GM18502 (cell line): ENCODE data around the gene TSC22D2.
A peak's percentile ranks its signal among the peaks of the same experiment; 100 is the strongest.

ENCODE experiments used
- ATAC-seq: cut with Tn5 transposase; IDR thresholded peaks from one replicate; pipeline ENCODE4 v1.9.1; 2021; ENCODE audit warnings: mild to moderate bottlenecking; ENCODE audit not compliant: unreplicated experiment, poor library complexity

The TSC22D2 gene

GRCh38 chr3:150408221-150409124 lies at the start of gene TSC22D2:
Gene TSC22D2, plus strand, starts transcription at chr3:150408298. Its CDS starts 1,053 bp downstream, at chr3:150409351.
- ATAC-seq = peak; percentile 66

- ATAC-seq = no peak
Observed at GRCh38 chr3:150359381-150359780, 48.7 kb upstream of the TSC22D2 start.

DNA sequence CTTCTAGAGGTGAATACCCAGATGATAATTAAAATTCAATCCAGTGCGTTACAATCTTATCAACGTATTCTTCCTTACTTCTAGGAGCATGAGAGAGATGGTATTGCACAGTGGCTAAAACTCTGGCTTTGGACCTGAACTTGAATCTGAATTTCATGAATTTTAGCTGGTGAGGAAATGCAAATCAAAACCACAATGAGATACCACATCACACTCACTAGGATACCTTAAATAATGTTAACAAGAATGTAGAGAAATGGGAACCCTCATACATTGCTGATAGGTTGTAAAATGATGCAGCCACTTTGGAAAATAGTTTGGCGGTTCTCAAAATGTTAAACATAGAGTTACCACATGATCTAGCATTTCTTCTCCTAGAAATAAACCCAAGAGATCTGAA lies 47.1 kb upstream of the TSC22D2 start:
- ATAC-seq = no peak

DNA sequence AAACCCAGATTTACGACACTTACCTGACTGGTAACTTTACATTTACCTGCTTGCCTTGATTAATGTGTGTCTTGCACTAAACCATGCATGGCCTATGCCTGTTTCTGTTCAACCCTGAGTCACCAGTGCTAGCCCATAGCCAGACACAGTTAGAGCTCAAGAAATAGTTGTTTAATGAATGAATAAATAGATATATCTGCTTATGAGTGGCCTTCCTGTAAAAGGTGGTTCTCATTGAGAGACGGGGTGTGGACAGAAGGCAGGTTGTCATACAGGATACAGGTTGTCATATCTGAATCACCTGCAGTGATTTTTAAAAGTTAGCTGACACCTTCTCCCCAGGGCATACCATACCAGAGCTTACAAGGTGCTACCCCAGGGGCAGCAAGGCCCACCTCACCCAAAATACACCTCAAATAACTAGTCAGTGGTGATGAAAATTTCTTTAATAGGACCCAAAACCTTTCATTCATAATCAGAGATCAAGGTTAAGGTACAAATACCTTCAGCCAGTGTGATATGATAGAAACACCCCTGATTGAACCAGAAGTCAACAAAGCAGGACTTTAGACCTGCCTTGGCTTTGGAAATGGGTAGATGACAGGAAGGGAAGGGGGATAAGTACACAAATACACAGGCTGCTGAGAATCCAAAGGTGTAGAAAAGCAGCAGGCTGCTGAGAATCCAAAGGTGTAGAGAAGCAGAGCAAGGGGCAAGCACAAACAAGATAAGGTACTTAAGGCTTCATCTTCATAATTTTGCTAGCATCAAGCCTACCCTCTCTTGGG lies 45.4 kb upstream of the TSC22D2 start:
- no peak for ATAC-seq

DNA sequence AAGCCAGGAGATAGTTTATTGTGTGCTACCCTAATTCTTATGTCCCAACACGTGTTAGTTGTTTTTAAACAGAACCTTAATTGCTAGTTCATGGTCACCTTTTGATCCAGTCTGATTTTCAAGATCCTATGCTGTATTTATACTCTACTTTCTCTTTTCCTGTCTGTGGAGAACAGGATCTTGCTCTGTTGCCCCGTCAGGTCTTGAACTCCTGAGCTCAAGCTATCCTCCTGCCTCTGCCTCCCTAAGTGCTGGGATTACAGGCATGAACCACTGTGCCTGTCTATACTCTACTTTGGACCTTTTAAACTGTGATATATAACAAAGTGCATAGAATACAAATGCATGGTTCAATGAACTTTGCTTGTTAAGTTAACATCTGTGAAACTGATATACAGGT lies 44.7 kb upstream of the TSC22D2 start:
- no peak for ATAC-seq

- ATAC-seq = peak; percentile 79
Observed at GRCh38 chr3:150365132-150365604, 42.9 kb upstream of the TSC22D2 start.

DNA sequence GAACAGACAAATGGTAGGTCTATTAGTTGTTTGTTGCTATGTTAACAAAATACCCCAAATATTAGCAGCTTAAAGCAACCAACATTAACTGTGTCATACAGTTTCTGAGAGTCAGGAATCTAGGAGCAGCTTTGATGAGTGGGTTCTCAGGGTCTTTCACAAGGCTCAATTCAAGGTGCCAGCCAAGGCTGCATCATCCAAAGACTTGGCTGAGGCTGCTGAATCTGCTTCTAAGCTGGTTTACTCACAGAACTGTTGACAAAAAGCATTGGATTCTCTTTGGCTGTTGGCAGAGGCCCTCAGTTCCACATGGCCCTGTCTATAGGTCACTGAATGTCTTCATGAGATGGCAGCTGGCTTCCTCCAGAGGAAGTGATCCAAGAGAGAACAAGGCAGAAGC lies 40.3 kb upstream of the TSC22D2 start:
- ATAC-seq = no peak

DNA sequence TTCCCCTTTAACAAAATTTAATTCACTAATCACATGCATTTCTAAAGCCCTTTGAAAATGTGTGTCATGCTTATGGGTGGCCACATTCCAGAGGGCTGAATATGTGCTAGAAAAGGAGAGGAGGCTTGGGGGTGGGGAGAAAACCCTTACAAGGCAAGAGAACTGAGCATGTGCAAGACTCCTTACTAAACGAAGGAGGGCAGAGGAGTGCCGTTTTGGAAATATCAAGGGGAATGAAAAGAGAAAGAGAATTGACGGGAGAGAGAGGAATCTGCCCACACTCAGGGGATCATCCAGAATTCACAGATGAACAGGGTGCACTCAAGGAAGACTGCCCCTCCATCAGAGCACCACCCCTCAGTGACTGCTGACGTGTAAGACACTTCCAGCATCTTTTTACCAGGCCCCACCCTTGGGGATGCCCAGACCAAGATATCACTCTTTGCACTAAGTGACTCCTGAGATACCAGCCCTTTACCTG lies 37.9 kb upstream of the TSC22D2 start:
- ATAC-seq = no peak

DNA sequence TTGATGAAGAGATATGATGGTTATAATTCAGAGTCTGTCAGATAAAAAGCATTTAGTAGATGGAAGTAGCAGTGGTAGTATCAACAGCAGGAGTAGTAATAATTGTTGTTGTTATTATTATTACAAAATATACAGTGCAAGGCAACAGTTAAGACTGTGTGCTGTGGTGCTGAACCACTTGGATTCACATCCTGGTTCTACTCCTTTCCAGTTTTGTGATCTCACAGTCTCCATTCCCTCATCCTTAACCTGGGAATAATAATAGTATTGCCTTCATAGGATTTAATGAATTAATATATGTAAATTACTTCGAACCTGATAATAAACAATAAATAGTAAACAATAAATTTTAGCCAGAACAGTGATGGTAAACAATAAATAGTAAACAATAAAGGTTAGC lies 37.1 kb upstream of the TSC22D2 start:
- no peak for ATAC-seq

- no peak for ATAC-seq
Observed at GRCh38 chr3:150371741-150372254, 36.3 kb upstream of the TSC22D2 start.

DNA sequence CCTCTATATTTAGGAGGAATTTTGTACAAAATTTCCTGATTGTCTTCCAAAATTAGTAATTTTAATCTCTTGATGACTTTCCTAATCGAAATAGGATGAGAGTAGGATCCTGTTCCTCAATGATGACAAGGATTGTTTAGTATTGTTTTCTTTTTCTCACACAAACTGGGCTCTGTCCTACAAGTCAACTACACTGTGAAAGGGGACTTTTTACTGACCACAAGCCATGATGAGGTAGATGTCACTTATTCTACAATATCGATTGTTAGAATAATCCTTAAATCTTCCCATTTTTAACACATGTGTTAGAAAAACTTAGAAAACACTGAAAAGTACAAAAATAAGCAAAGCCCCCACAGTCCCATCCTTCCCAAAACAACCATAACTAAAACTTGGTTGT lies 35.8 kb upstream of the TSC22D2 start:
- ATAC-seq = no peak

DNA sequence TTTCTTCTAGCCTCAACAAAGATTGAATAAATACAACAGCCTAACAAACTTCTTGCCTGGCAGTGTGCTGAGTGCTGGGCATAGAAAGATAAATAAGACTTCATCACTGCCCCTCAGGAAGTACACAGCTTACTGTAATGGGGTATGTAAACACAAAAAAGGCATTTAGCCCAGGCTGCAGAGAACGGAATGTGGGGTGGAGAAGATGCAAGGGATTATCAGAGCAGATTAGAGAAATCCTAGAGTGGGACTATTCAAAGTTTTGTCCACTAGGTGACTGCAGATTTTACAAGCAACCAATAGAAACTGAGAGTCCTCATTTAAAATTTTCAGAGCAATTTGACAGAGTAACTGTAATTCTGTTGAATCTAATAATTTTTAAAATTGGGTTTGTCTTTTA lies 35.4 kb upstream of the TSC22D2 start:
- no peak for ATAC-seq

DNA sequence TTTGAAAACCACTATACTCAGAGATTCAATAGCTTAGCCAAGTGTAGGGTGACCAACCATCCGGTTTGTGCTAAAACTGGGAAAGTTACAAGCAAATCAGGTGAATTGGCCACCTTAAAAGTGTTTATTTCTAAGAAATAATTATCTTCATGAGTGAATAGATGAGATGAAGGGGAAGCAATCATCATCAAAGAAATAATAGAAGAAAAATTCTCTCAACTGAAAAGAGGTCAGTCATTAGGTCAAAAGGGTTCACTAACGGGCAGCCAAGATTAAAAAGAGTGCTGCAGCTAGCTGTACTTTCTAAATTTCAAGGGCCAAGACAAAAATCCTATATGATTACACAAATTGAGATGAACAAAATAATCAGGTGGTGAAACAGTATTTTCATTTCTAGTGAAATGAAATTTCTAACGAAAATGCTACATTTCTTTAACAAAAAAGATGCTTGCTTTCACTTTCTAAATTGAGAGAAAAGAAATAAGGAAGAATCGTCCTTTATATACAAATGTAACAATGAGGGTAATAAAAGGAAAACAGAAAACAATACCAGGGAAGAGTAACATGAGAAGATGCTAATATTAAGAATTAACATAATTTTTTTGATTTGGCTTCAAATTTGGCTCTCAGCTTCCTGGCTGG lies 34.7 kb upstream of the TSC22D2 start:
- no peak for ATAC-seq

GRCh38 chr3:150374975-150375374 lies 33.1 kb upstream of the TSC22D2 start:
- ATAC-seq = no peak

GRCh38 chr3:150376001-150376848 lies 31.9 kb upstream of the TSC22D2 start:
- no peak for ATAC-seq

GRCh38 chr3:150377601-150378300 lies 30.3 kb upstream of the TSC22D2 start:
- no peak for ATAC-seq

DNA sequence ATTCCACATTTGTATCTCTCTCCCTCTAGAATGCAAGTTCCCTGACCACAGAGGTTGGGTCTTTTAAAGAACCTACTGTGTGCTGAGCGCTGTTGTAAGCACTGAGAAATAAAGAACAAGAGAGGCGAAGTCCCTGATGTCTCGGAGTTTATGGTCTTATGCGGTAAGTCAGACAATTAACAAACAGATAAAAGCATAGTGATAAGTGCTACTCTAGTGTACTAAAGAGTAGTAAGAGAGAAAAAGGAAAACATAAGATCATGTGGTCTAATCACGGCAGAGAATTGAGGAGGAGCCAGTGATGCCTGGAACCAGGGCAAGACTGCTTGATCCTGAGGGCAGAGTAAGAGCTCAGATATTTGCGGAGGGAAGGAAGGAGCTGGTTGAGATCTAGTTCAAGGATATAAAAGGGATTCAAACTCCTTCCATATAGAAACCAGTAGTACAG lies 29.8 kb upstream of the TSC22D2 start:
- no peak for ATAC-seq

DNA sequence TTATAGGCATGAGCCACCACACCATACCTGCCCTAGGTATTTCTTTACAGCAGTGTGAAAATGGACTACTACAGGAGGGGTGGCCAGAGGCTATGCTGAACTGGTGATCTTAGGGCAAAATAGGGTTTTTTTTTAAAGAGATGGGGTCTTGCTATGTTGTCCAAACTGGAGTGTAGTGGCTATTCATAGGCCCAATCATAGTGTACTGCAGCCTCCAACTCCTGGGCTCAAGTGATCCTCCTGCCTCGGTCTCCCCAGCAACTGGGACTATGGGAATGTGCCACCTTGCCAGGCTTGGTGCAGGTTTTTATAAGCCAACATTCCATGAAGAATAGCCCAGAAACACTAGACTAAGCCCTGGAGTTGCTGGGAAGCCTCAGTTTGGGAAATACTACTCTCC lies 28.6 kb upstream of the TSC22D2 start:
- ATAC-seq = no peak
